ENCODE results near the gene AURKB. TPM values are rescaled to one million over a fixed set of nuclear protein-coding genes. Genes with fewer than 3 reads are reported as not detected.

The AURKB gene
- total and polyA plus RNA-seq, 2 of the 13 experiments (the other 11 are each of a cell fraction or from before 2014, with no cell fraction given), result 29.5 to 75.3 TPM

DNA sequence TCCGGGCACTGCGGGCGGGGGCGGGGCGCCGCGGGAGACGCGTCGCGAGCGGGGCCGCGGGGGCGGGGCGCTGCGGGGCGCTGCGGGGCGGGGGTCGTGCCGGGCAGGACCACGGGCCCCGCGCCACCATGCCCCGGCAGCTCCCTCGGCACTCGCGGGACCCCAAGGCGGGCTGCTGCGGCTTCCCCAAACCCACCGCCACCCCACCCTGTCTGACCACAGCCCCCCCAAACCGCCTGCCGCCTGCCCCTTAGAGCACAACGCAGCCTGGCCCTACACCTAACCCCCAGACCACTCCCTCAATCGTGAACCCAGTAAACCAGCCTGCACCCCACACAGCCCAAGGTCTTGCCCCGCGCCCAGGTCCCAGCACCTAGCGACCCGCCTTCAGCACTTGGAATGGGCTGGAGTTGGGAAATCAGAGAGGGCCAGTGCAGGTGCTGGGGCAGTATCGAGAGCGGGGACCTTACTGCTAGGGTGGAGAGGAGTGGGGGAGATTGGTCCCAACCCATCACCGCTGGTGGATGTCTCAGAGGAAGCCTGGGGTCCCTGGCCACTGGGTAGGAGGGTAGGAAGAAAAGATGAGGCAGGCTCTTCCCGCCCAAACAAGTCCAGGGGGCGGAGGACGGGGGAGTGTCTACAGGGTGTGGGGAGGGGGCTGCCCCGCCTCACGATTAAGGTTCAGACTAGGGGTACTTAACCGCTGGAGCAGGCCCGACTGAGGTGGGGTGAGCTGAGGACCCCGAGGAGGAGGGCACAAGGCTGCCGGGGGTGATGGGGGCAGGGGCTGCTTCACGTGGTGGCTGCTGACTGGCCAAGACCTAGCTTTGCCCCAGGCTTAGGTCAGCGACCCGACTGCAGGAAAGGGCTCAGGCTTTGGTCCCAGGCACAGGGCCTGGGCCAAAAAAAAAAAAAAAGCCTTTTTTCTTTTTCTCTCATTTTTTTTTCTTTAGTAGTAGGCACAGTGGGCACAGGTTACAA, 47.1 kb downstream of the AURKB start (continued):
- TF ChIP-seq, protein P1, sequence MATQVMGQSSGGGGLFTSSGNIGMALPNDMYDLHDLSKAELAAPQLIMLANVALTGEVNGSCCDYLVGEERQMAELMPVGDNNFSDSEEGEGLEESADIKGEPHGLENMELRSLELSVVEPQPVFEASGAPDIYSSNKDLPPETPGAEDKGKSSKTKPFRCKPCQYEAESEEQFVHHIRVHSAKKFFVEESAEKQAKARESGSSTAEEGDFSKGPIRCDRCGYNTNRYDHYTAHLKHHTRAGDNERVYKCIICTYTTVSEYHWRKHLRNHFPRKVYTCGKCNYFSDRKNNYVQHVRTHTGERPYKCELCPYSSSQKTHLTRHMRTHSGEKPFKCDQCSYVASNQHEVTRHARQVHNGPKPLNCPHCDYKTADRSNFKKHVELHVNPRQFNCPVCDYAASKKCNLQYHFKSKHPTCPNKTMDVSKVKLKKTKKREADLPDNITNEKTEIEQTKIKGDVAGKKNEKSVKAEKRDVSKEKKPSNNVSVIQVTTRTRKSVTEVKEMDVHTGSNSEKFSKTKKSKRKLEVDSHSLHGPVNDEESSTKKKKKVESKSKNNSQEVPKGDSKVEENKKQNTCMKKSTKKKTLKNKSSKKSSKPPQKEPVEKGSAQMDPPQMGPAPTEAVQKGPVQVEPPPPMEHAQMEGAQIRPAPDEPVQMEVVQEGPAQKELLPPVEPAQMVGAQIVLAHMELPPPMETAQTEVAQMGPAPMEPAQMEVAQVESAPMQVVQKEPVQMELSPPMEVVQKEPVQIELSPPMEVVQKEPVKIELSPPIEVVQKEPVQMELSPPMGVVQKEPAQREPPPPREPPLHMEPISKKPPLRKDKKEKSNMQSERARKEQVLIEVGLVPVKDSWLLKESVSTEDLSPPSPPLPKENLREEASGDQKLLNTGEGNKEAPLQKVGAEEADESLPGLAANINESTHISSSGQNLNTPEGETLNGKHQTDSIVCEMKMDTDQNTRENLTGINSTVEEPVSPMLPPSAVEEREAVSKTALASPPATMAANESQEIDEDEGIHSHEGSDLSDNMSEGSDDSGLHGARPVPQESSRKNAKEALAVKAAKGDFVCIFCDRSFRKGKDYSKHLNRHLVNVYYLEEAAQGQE (IDR thresholded peaks at IDR 0.05; ENCODE audit: borderline replicate concordance in 1 of 2, low read depth in 1 of 2, low read length in 2 of 2), result no peak
- TF ChIP-seq, protein P2, sequence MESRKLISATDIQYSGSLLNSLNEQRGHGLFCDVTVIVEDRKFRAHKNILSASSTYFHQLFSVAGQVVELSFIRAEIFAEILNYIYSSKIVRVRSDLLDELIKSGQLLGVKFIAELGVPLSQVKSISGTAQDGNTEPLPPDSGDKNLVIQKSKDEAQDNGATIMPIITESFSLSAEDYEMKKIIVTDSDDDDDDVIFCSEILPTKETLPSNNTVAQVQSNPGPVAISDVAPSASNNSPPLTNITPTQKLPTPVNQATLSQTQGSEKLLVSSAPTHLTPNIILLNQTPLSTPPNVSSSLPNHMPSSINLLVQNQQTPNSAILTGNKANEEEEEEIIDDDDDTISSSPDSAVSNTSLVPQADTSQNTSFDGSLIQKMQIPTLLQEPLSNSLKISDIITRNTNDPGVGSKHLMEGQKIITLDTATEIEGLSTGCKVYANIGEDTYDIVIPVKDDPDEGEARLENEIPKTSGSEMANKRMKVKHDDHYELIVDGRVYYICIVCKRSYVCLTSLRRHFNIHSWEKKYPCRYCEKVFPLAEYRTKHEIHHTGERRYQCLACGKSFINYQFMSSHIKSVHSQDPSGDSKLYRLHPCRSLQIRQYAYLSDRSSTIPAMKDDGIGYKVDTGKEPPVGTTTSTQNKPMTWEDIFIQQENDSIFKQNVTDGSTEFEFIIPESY (CRISPR knock-in tag; IDR thresholded peaks at IDR 0.05), result no peak
- TF ChIP-seq JUN (CRISPR knock-in tag; IDR thresholded peaks at IDR 0.05) (no peak), ZFY (CRISPR knock-in tag; IDR thresholded peaks at IDR 0.05) (peak; percentile 59), CHD2 (IDR thresholded peaks at IDR 0.05; ENCODE audit: low read depth, low read length) (no peak), ZNF501 (CRISPR knock-in tag; IDR thresholded peaks at IDR 0.05) (no peak), ZNF292 (CRISPR knock-in tag; IDR thresholded peaks at IDR 0.05; ENCODE audit: borderline replicate concordance, low read depth) (no peak), FOXK1 (CRISPR knock-in tag; IDR thresholded peaks at IDR 0.05; ENCODE audit: borderline replicate concordance, low read depth) (no peak), ONECUT2 (CRISPR knock-in tag; IDR thresholded peaks at IDR 0.05) (no peak), YEATS4 (CRISPR knock-in tag; IDR thresholded peaks at IDR 0.05; ENCODE audit: borderline replicate concordance) (no peak; the same call in 1 of the 2 replicates), FOXO1 (CRISPR knock-in tag; IDR thresholded peaks at IDR 0.05) (no peak), NPAS2 (CRISPR knock-in tag; IDR thresholded peaks at IDR 0.05; ENCODE audit: borderline replicate concordance) (no peak), KMT2A (CRISPR knock-in tag; IDR thresholded peaks at IDR 0.05) (no peak), PRMT3 (CRISPR knock-in tag; IDR thresholded peaks at IDR 0.05; ENCODE audit: borderline replicate concordance, low read depth) (no peak), ZNF674 (CRISPR knock-in tag; IDR thresholded peaks at IDR 0.05; ENCODE audit: low read depth) (no peak)
- TF ChIP-seq, protein P3, sequence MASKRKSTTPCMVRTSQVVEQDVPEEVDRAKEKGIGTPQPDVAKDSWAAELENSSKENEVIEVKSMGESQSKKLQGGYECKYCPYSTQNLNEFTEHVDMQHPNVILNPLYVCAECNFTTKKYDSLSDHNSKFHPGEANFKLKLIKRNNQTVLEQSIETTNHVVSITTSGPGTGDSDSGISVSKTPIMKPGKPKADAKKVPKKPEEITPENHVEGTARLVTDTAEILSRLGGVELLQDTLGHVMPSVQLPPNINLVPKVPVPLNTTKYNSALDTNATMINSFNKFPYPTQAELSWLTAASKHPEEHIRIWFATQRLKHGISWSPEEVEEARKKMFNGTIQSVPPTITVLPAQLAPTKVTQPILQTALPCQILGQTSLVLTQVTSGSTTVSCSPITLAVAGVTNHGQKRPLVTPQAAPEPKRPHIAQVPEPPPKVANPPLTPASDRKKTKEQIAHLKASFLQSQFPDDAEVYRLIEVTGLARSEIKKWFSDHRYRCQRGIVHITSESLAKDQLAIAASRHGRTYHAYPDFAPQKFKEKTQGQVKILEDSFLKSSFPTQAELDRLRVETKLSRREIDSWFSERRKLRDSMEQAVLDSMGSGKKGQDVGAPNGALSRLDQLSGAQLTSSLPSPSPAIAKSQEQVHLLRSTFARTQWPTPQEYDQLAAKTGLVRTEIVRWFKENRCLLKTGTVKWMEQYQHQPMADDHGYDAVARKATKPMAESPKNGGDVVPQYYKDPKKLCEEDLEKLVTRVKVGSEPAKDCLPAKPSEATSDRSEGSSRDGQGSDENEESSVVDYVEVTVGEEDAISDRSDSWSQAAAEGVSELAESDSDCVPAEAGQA (IDR thresholded peaks at IDR 0.05; ENCODE audit: low read depth), result 0 out of 2 replicates have a peak, but pooled peaks have one; percentile 20
- TF ChIP-seq, protein P3 (CRISPR knock-in tag; IDR thresholded peaks at IDR 0.05; ENCODE audit: borderline replicate concordance), result no peak

Measured in HepG2 (cell line).